Endothelial cell of umbilical vein (primary cell): ENCODE data around the gene PCDHA4. TPM values are rescaled to one million over a fixed set of nuclear protein-coding genes. Genes with fewer than 3 reads are reported as not detected.
"Not testable (repeated sequence)": the region's sequence is repeated elsewhere in the genome, so short reads cannot be mapped to it uniquely, and the experiment has no call there.

Experiments used
- BruUV-seq: library from RNA; stranded (reverse); fragments of 400-500 nt; replicated peaks from 2 replicates; lab custom pipeline; 2021; lab: Mats Ljungman, UMichigan
- CTCF ChIA-PET: fragments of 300-600, 350-600 bp; sonication (Branson Sonifier 250); formaldehyde crosslinking; loops from one replicate; lab custom pipeline; 2021; ENCODE audit warnings: antibody characterized with exemption, inconsistent platforms; lab: Charles Lee
- POLR2A ChIA-PET: fragments of 300-600, 350-600 bp; sonication (Branson Sonifier 250); formaldehyde crosslinking; loops from one replicate; lab custom pipeline; 2021; ENCODE audit warnings: antibody characterized with exemption, inconsistent platforms; lab: Charles Lee
- DNase-seq: peaks from one replicate; pipeline ENCODE4 v3.0.0-alpha.2; 2011; ENCODE audit warnings: low read depth, low spot score
- FAIRE-seq: peaks from 2 replicates; lab custom pipeline; 2011; peaks lifted over from hg19 to GRCh38; lab: Jason Lieb, UNC
- H2AFZ ChIP-seq: 2 replicates; pipeline ENCODE4 v1.6.0; 2012; ENCODE audit warnings: low read depth, low read length, control low read depth, inconsistent platforms
- H3K27ac ChIP-seq: 2 replicates; pipeline ENCODE4 v1.5.1; 2011; ENCODE audit warnings: low read depth, mild to moderate bottlenecking, control low read depth, low read length, moderate library complexity; ENCODE audit not compliant: insufficient read depth
- H3K27me3 ChIP-seq, 2 experiments: 2 replicates each; pipeline versions ENCODE4 v1.6.0 to v1.6.1; 2011; ENCODE audit warnings: low read length in 2 of 2, mixed read lengths in 1 of 2; ENCODE audit not compliant: control insufficient read depth in 2 of 2, insufficient read depth in 2 of 2
- H3K36me3 ChIP-seq, 2 experiments: 2 replicates in 1 of 2; 3 replicates in 1 of 2; pipeline ENCODE4 v1.5.1; 2011; ENCODE audit warnings: low read length in 2 of 2, mild to moderate bottlenecking in 1 of 2, moderate library complexity in 1 of 2; ENCODE audit not compliant: control insufficient read depth in 2 of 2, insufficient read depth in 2 of 2; ENCODE audit errors: extremely low read depth in 1 of 2
- H3K4me1 ChIP-seq: 3 replicates; pipeline ENCODE4 v1.5.1; 2011; ENCODE audit warnings: mild to moderate bottlenecking, low read length; ENCODE audit not compliant: control insufficient read depth, insufficient read depth; ENCODE audit errors: extremely low read depth
- H3K4me2 ChIP-seq: 2 replicates; pipeline ENCODE4 v1.6.1; 2011; ENCODE audit warnings: low read length, control low read depth, mixed read lengths; ENCODE audit not compliant: insufficient read depth
- H3K4me3 ChIP-seq, 3 experiments: fragments of 200-600 bp in 1 of 3; sonication (generic), shearing (Covaris generic) in 1 of 3; replicated peaks in 1 of 3; 2 replicates each; pipeline ENCODE4 v1.5.1; 2011 to 2016; ENCODE audit warnings: control low read depth in 3 of 3, low read length in 3 of 3, mild to moderate bottlenecking in 2 of 3, inconsistent platforms in 1 of 3, low read depth in 1 of 3, moderate library complexity in 1 of 3; ENCODE audit not compliant: insufficient read depth in 1 of 3
- H3K79me2 ChIP-seq: 2 replicates; pipeline ENCODE4 v1.6.0; 2012; ENCODE audit warnings: low read length, inconsistent platforms; ENCODE audit not compliant: control insufficient read depth, insufficient read depth
- H3K9ac ChIP-seq: replicated peaks from 2 replicates; pipeline ENCODE3; 2011; ENCODE audit warnings: low read length, control low read depth; ENCODE audit not compliant: insufficient read depth; ENCODE audit errors: extremely low read depth
- H3K9me1 ChIP-seq: replicated peaks from 3 replicates; pipeline ENCODE4 v1.6.0; 2011; ENCODE audit warnings: mild to moderate bottlenecking, low read length; ENCODE audit not compliant: control insufficient read depth, insufficient read depth; ENCODE audit errors: extremely low read depth
- H3K9me3 ChIP-seq: replicated peaks from 2 replicates; pipeline ENCODE4 v1.5.1; 2012; ENCODE audit warnings: low read length, inconsistent platforms; ENCODE audit not compliant: control insufficient read depth, insufficient read depth
- H4K20me1 ChIP-seq: replicated peaks from 2 replicates; pipeline ENCODE3; 2011; ENCODE audit warnings: mild to moderate bottlenecking, low read length; ENCODE audit not compliant: control insufficient read depth, insufficient read depth; ENCODE audit errors: extremely low read depth
- CTCF ChIP-seq, 2 donors: IDR thresholded peaks; 1 replicate in 1 of 2; 2 replicates in 1 of 2; pipeline ENCODE4 v1.5.1; 2011; ENCODE audit warnings: low read length in 2 of 2, mild to moderate bottlenecking in 2 of 2, moderate library complexity in 2 of 2, control low read depth in 1 of 2, inconsistent platforms in 1 of 2, low read depth in 1 of 2; ENCODE audit not compliant: insufficient read depth in 1 of 2; ENCODE audit errors: extremely low read depth in 1 of 2
- EZH2 ChIP-seq: IDR thresholded peaks from 2 replicates; pipeline ENCODE4 v1.6.1; 2012; ENCODE audit warnings: borderline replicate concordance, low read depth, mild to moderate bottlenecking, moderate library complexity, low read length, inconsistent platforms; ENCODE audit not compliant: severe bottlenecking
- FOS ChIP-seq: IDR thresholded peaks from 2 replicates; pipeline ENCODE4 v1.6.1; 2011; ENCODE audit warnings: mild to moderate bottlenecking, low read length, moderate library complexity, borderline replicate concordance; ENCODE audit not compliant: insufficient read depth
- GATA2 ChIP-seq: IDR thresholded peaks from 2 replicates; pipeline ENCODE4 v1.7.0; 2011; ENCODE audit warnings: low read depth, mild to moderate bottlenecking, moderate library complexity, mixed read lengths, low read length; ENCODE audit not compliant: insufficient read length, insufficient read depth
- JUN ChIP-seq: IDR thresholded peaks from 2 replicates; pipeline ENCODE4 v1.6.1; 2011; ENCODE audit warnings: borderline replicate concordance, low read depth; ENCODE audit not compliant: insufficient read length, insufficient read depth
- MYC ChIP-seq: IDR thresholded peaks from one replicate; pipeline ENCODE4 v1.6.1; 2011; ENCODE audit warnings: mild to moderate bottlenecking, low read depth, low read length
- POLR2A ChIP-seq: IDR thresholded peaks from 2 replicates; pipeline ENCODE4 v1.6.1; 2012; ENCODE audit warnings: low read depth, mild to moderate bottlenecking, control low read depth, low read length
- POLR2AphosphoS5 ChIP-seq: IDR thresholded peaks from 2 replicates; pipeline ENCODE4 v1.6.1; 2012; ENCODE audit warnings: low read depth, mild to moderate bottlenecking, control low read depth, low read length, moderate library complexity; ENCODE audit not compliant: insufficient read depth
- dilution Hi-C: fragments of 300-500 bp; cut with MboI; formaldehyde crosslinking; loops from one replicate; pipeline ENCODE4 v1.15.0; 2019; ENCODE audit warnings: low sequenced_read_pairs; ENCODE audit not compliant: extremely low pct_ligation_motif_present
- intact Hi-C: fragments of 100-400 bp; cut with micrococcal nuclease; formaldehyde crosslinking; loops from one replicate; pipeline ENCODE4 v1.10.0; 2022
- polyA plus RNA-seq, 4 experiments: library from polyadenylated mRNA; depleted of rRNA in 3 of 4; stranded (reverse) in 3 of 4; unstranded in 1 of 4; fragments of >200 nt; gene quantifications; 2 replicates each; pipeline versions ENCODE4 v1.2.1 to v1.2.3, GENCODE V29; 2011 to 2012; ENCODE audit warnings: missing spikeins in 1 of 4
- total RNA-seq: library from RNA; stranded (reverse); gene quantifications from 2 replicates; pipeline ENCODE4 v1.2.3, GENCODE V29; 2021
- TF ChIP-seq, protein P1 (sequence below): IDR thresholded peaks from 2 replicates; pipeline ENCODE4 v1.6.1; 2011; ENCODE audit not compliant: insufficient read depth, insufficient read length

Gene PCDHA4
- total and polyA plus RNA-seq, 2 donors (not counting 3 experiments of a cell fraction or from before 2014, with no cell fraction given): 0.04 to 0.26 TPM

DNA sequence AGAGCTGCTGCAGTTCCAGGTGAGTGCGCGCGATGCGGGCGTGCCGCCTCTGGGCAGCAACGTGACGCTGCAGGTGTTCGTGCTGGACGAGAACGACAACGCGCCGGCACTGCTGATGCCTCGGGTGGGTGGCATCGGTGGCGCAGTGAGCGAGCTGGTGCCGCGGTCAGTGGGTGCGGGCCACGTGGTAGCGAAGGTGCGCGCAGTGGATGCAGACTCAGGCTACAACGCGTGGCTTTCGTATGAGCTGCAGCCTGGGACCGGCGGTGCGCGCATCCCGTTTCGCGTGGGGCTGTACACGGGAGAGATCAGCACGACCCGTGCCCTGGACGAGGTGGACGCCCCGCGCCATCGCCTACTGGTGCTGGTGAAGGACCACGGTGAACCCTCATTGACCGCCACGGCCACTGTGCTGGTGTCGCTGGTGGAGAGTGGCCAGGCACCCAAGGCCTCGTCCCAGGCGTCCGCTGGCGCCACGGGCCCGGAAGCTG is 4.0 kb upstream of the PCDHA4 start:
- FAIRE-seq (no peak), DNase-seq (no peak)
- Histone ChIP-seq H3K9ac (no peak overlapping the region), H3K27me3 (no peaks in the 10 kb centered on the region), H3K9me1 (no peaks in the 10 kb centered on the region), H2AFZ (no peak overlapping the region), H3K4me2 (no peak overlapping the region), H3K27ac (no peak overlapping the region), H3K4me1 (no peaks in the 10 kb centered on the region), H3K36me3 (no peaks in the 10 kb centered on the region), H3K79me2 (no peaks in the 10 kb centered on the region), H3K9me3 (no peaks in the 10 kb centered on the region), H3K4me3 (no peak overlapping the region), H4K20me1 (no peaks in the 10 kb centered on the region)
- dilution Hi-C loops: no loop called here
- ChIA-PET POLR2A (no interaction called here), CTCF (no interaction called here)
- intact Hi-C loops: no loop called here
- no TSS peak for BruUV-seq
- no peak for TF ChIP-seq JUN
- TF ChIP-seq, protein P1, sequence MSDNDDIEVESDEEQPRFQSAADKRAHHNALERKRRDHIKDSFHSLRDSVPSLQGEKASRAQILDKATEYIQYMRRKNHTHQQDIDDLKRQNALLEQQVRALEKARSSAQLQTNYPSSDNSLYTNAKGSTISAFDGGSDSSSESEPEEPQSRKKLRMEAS: no peak
- no peak for TF ChIP-seq MYC
- no peak for TF ChIP-seq FOS
- TF ChIP-seq CTCF (IDR thresholded peaks at IDR 0.05; ENCODE audit: extremely low read depth in 1 of 2, insufficient read depth in 1 of 2, low read depth in 1 of 2, low read length in 2 of 2): no peak
- no peak for TF ChIP-seq EZH2
- no peak for TF ChIP-seq POLR2A
- no peak for TF ChIP-seq POLR2AphosphoS5
- TF ChIP-seq GATA2: no peak

- H3K27me3 ChIP-seq, H3K9me3 ChIP-seq, H3K9ac ChIP-seq, H3K4me3 ChIP-seq, H3K4me2 ChIP-seq, H4K20me1 ChIP-seq, dilution Hi-C loops, FAIRE-seq, H3K79me2 ChIP-seq, POLR2A ChIA-PET, BruUV-seq, H2AFZ ChIP-seq, H3K36me3 ChIP-seq, intact Hi-C loops, H3K9me1 ChIP-seq, H3K27ac ChIP-seq, DNase-seq, H3K4me1 ChIP-seq: not testable (repeated sequence)
- CTCF ChIA-PET: interaction anchor here (1.2 to 1.3 kb wide), 2 partner anchors 39 to 241 kb away, joined by 3 read pairs; no protein-coding TSS in a partner anchor
These were observed 1.5 kb downstream of the PCDHA4 start for GRCh38 chr5:140808241-140808888.
